ENCODE data around the gene ABCG1.

The ABCG1 gene

GRCh38 chr21:42248783-42249597 is 30.1 kb downstream of the ABCG1 start:
- no peak for DNase-seq (ENCODE audit: low read depth)
- in situ Hi-C loops (cut with HindIII; ENCODE audit: low sequenced_read_pairs) = no loop called here
- H3K4me3 ChIP-seq (ENCODE audit: low read depth, low read length) = no peak overlapping the region
- no peak for TF ChIP-seq CTCF (IDR thresholded peaks at IDR 0.05; ENCODE audit: low read depth, low read length, missing control alignments)

GRCh38 chr21:42250422-42251403 is 31.8 kb downstream of the ABCG1 start:
- no peak for DNase-seq (ENCODE audit: low read depth)
- no peak overlapping the region for H3K4me3 ChIP-seq (ENCODE audit: low read depth, low read length)
- in situ Hi-C loops (cut with HindIII; ENCODE audit: low sequenced_read_pairs) = no loop called here
- TF ChIP-seq CTCF (IDR thresholded peaks at IDR 0.05; ENCODE audit: low read depth, low read length, missing control alignments) = no peak

- no peak for TF ChIP-seq CTCF (IDR thresholded peaks at IDR 0.05; ENCODE audit: low read depth, low read length, missing control alignments)
- in situ Hi-C loops (cut with HindIII; ENCODE audit: low sequenced_read_pairs) = no loop called here
- DNase-seq (ENCODE audit: low read depth) = no peak
- H3K4me3 ChIP-seq (ENCODE audit: low read depth, low read length) = no peak overlapping the region
Observed at GRCh38 chr21:42251654-42252324, 32.8 kb downstream of the ABCG1 start.

- TF ChIP-seq CTCF (IDR thresholded peaks at IDR 0.05; ENCODE audit: low read depth, low read length, missing control alignments) = no peak
Observed at GRCh38 chr21:42252325-42252654, 33.4 kb downstream of the ABCG1 start.

GRCh38 chr21:42252778-42253340 is 33.9 kb downstream of the ABCG1 start:
- TF ChIP-seq CTCF (IDR thresholded peaks at IDR 0.05; ENCODE audit: low read depth, low read length, missing control alignments) = no peak
- in situ Hi-C loops (cut with HindIII; ENCODE audit: low sequenced_read_pairs) = no loop called here
- DNase-seq (ENCODE audit: low read depth) = no peak
- no peak overlapping the region for H3K4me3 ChIP-seq (ENCODE audit: low read depth, low read length)

More at GRCh38 chr21:42252325-42252654, 33.4 kb downstream of the ABCG1 start:
- no peak overlapping the region for H3K4me3 ChIP-seq (ENCODE audit: low read depth, low read length)
- in situ Hi-C loops (cut with HindIII; ENCODE audit: low sequenced_read_pairs) = no loop called here
- DNase-seq (ENCODE audit: low read depth) = no peak

- H3K4me3 ChIP-seq (ENCODE audit: low read depth, low read length) = no peak overlapping the region
- TF ChIP-seq CTCF (IDR thresholded peaks at IDR 0.05; ENCODE audit: low read depth, low read length, missing control alignments) = no peak
- DNase-seq (ENCODE audit: low read depth) = no peak
- in situ Hi-C loops (cut with HindIII; ENCODE audit: low sequenced_read_pairs) = no loop called here
Observed at GRCh38 chr21:42253466-42253865, 34.5 kb downstream of the ABCG1 start.
